ENCODE measurements around the gene MTMR11.

Gene MTMR11, protein sequence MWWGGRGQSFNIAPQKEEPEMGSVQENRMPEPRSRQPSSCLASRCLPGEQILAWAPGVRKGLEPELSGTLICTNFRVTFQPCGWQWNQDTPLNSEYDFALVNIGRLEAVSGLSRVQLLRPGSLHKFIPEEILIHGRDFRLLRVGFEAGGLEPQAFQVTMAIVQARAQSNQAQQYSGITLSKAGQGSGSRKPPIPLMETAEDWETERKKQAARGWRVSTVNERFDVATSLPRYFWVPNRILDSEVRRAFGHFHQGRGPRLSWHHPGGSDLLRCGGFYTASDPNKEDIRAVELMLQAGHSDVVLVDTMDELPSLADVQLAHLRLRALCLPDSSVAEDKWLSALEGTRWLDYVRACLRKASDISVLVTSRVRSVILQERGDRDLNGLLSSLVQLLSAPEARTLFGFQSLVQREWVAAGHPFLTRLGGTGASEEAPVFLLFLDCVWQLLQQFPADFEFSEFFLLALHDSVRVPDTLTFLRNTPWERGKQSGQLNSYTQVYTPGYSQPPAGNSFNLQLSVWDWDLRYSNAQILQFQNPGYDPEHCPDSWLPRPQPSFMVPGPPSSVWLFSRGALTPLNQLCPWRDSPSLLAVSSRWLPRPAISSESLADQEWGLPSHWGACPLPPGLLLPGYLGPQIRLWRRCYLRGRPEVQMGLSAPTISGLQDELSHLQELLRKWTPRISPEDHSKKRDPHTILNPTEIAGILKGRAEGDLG

GRCh38 chr1:149936170-149936991, at the start of gene MTMR11:
Gene MTMR11 (minus strand): TSS chr1:149936879. CDS start chr1:149936647, 232 bp downstream.
- Histone ChIP-seq H3K4me1 (ENCODE audit: control insufficient read depth, insufficient read depth, low read length) (peaks cover 55% of the 10 kb centered on the region), H3K36me3 (ENCODE audit: control insufficient read depth, insufficient read depth, low read length) (peaks cover 4% of the 10 kb centered on the region), H3K9ac (ENCODE audit: low read length) (peak within 1 kb of the TSS; percentile 73), H3K9me3 (ENCODE audit: control insufficient read depth, low read length) (no peaks in the 10 kb centered on the region), H3K4me3 (ENCODE audit: low read length) (peak within 1 kb of the TSS; percentile 53), H3K27me3 (ENCODE audit: control insufficient read depth, insufficient read depth, low read length) (no peaks in the 10 kb centered on the region)

DNA sequence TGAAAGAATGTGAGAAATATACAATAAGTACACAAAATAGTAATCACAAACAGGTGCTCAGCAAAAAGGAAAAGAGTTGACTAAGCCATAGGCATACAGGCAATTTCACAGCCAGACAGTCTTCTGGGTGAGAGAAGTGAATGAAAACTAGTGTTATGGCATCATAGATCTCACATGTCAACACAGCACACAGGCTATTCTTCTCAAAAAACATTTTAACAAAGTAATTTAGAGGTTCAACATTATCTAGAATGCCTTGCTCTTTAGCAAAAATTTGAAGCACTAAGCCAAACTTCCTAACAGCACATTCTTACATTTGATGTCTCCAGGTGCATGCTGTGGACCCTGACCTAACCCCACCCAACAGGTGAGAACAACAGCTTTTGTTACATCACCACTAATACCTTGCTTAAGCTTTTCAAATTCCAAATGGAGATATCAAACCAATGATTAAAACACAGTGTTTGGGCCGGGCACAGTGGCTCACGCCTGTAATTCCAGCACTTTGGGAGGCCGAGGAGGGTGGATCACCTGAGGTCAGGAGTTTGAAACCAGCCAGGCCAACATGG, 43.4 kb upstream of the MTMR11 start:
- Histone ChIP-seq H3K9me3 (ENCODE audit: control insufficient read depth, low read length) (no peaks in the 10 kb centered on the region), H3K9ac (ENCODE audit: low read length) (no peak overlapping the region), H3K27me3 (ENCODE audit: control insufficient read depth, insufficient read depth, low read length) (no peaks in the 10 kb centered on the region), H3K4me1 (ENCODE audit: control insufficient read depth, insufficient read depth, low read length) (peaks cover 11% of the 10 kb centered on the region), H3K4me3 (ENCODE audit: low read length) (no peak overlapping the region), H3K36me3 (ENCODE audit: control insufficient read depth, insufficient read depth, low read length) (no peaks in the 10 kb centered on the region)

- Histone ChIP-seq H3K4me1 (ENCODE audit: control insufficient read depth, insufficient read depth, low read length) (peaks cover 11% of the 10 kb centered on the region), H3K36me3 (ENCODE audit: control insufficient read depth, insufficient read depth, low read length) (no peaks in the 10 kb centered on the region), H3K9ac (ENCODE audit: low read length) (no peak overlapping the region), H3K4me3 (ENCODE audit: low read length) (no peak overlapping the region), H3K9me3 (ENCODE audit: control insufficient read depth, low read length) (no peaks in the 10 kb centered on the region), H3K27me3 (ENCODE audit: control insufficient read depth, insufficient read depth, low read length) (no peaks in the 10 kb centered on the region)
Observed at GRCh38 chr1:149979245-149979971, 42.7 kb upstream of the MTMR11 start.

- no peaks in the 10 kb centered on the region for H3K9me3 ChIP-seq (ENCODE audit: control insufficient read depth, low read length)
- H3K27me3 ChIP-seq (ENCODE audit: control insufficient read depth, insufficient read depth, low read length) = no peaks in the 10 kb centered on the region
Observed at GRCh38 chr1:149978547-149979023, 41.9 kb upstream of the MTMR11 start.

GRCh38 chr1:149977345-149977744, 40.7 kb upstream of the MTMR11 start:
- no peaks in the 10 kb centered on the region for H3K36me3 ChIP-seq (ENCODE audit: control insufficient read depth, insufficient read depth, low read length)
- peaks cover 11% of the 10 kb centered on the region for H3K4me1 ChIP-seq (ENCODE audit: control insufficient read depth, insufficient read depth, low read length)
- H3K4me3 ChIP-seq (ENCODE audit: low read length) = no peak overlapping the region
- H3K9ac ChIP-seq (ENCODE audit: low read length) = no peak overlapping the region
- H3K9me3 ChIP-seq (ENCODE audit: control insufficient read depth, low read length) = no peaks in the 10 kb centered on the region
- no peaks in the 10 kb centered on the region for H3K27me3 ChIP-seq (ENCODE audit: control insufficient read depth, insufficient read depth, low read length)

More at GRCh38 chr1:149978547-149979023, 41.9 kb upstream of the MTMR11 start:
- no peak overlapping the region for H3K9ac ChIP-seq (ENCODE audit: low read length)
- no peak overlapping the region for H3K4me3 ChIP-seq (ENCODE audit: low read length)
- H3K36me3 ChIP-seq (ENCODE audit: control insufficient read depth, insufficient read depth, low read length) = no peaks in the 10 kb centered on the region
- H3K4me1 ChIP-seq (ENCODE audit: control insufficient read depth, insufficient read depth, low read length) = peaks cover 11% of the 10 kb centered on the region

- H3K27me3 ChIP-seq (ENCODE audit: control insufficient read depth, insufficient read depth, low read length) = no peaks in the 10 kb centered on the region
- H3K9me3 ChIP-seq (ENCODE audit: control insufficient read depth, low read length) = no peaks in the 10 kb centered on the region
- no peak overlapping the region for H3K4me3 ChIP-seq (ENCODE audit: low read length)
- H3K4me1 ChIP-seq (ENCODE audit: control insufficient read depth, insufficient read depth, low read length) = no peaks in the 10 kb centered on the region
- no peaks in the 10 kb centered on the region for H3K36me3 ChIP-seq (ENCODE audit: control insufficient read depth, insufficient read depth, low read length)
- no peak overlapping the region for H3K9ac ChIP-seq (ENCODE audit: low read length)
Observed at GRCh38 chr1:149972547-149972946, 35.9 kb upstream of the MTMR11 start.

GRCh38 chr1:149967646-149968045, 31.0 kb upstream of the MTMR11 start:
- Histone ChIP-seq H3K4me3 (ENCODE audit: low read length) (no peak overlapping the region), H3K27me3 (ENCODE audit: control insufficient read depth, insufficient read depth, low read length) (no peaks in the 10 kb centered on the region), H3K4me1 (ENCODE audit: control insufficient read depth, insufficient read depth, low read length) (peaks cover 13% of the 10 kb centered on the region), H3K9ac (ENCODE audit: low read length) (no peak overlapping the region), H3K9me3 (ENCODE audit: control insufficient read depth, low read length) (no peaks in the 10 kb centered on the region), H3K36me3 (ENCODE audit: control insufficient read depth, insufficient read depth, low read length) (peaks cover 5% of the 10 kb centered on the region)

DNA sequence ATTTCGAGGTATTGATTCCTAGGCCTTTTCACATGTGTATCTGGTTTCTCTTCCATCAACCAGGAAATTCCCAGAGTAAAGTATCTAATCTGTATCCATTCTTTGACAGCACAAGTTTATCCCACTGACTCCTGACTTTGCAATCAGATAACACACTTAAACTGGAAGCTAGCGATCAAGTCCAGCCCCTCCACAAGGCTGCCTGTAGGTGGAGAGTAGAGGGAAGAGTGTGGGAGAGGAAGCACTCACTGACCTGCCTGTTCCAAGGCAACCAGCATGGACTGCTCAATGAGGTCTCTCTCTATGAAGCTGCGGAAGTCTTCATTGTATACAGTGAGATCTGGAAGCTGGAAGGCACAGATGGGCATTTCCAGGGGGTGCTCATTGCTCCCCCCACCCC, 30.4 kb upstream of the MTMR11 start:
- H3K4me3 ChIP-seq (ENCODE audit: low read length) = no peak overlapping the region
- H3K9me3 ChIP-seq (ENCODE audit: control insufficient read depth, low read length) = no peaks in the 10 kb centered on the region
- H3K9ac ChIP-seq (ENCODE audit: low read length) = no peak overlapping the region
- H3K4me1 ChIP-seq (ENCODE audit: control insufficient read depth, insufficient read depth, low read length) = peaks cover 17% of the 10 kb centered on the region
- peaks cover 5% of the 10 kb centered on the region for H3K36me3 ChIP-seq (ENCODE audit: control insufficient read depth, insufficient read depth, low read length)
- H3K27me3 ChIP-seq (ENCODE audit: control insufficient read depth, insufficient read depth, low read length) = no peaks in the 10 kb centered on the region

DNA sequence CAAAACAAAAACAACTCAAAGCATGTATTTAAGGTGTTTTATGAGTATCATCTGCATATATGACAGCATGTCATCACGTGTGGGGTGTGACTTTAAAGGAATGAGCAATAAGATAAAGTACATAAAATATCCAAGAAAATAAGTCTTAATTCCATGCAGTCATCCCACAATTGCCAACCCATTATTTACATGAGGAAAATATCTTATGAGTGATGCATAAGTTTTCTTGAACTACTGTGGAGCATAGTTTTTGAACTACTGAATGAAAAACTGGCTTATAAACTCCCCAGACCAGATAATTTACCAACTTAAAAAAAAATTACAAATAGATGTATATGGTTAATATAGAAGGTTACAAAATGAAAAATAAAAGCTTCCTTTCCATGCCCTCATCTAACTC, 29.7 kb upstream of the MTMR11 start:
- Histone ChIP-seq H3K36me3 (ENCODE audit: control insufficient read depth, insufficient read depth, low read length) (peaks cover 5% of the 10 kb centered on the region), H3K27me3 (ENCODE audit: control insufficient read depth, insufficient read depth, low read length) (no peaks in the 10 kb centered on the region), H3K9me3 (ENCODE audit: control insufficient read depth, low read length) (no peaks in the 10 kb centered on the region), H3K4me3 (ENCODE audit: low read length) (no peak overlapping the region), H3K9ac (ENCODE audit: low read length) (no peak overlapping the region), H3K4me1 (ENCODE audit: control insufficient read depth, insufficient read depth, low read length) (peaks cover 20% of the 10 kb centered on the region)

- Histone ChIP-seq H3K9me3 (ENCODE audit: control insufficient read depth, low read length) (no peaks in the 10 kb centered on the region), H3K4me3 (ENCODE audit: low read length) (no peak overlapping the region), H3K27me3 (ENCODE audit: control insufficient read depth, insufficient read depth, low read length) (no peaks in the 10 kb centered on the region), H3K36me3 (ENCODE audit: control insufficient read depth, insufficient read depth, low read length) (peaks cover 5% of the 10 kb centered on the region), H3K9ac (ENCODE audit: low read length) (peak overlapping the region; percentile 44), H3K4me1 (ENCODE audit: control insufficient read depth, insufficient read depth, low read length) (peaks cover 20% of the 10 kb centered on the region)
Observed at GRCh38 chr1:149965440-149965839, 28.8 kb upstream of the MTMR11 start.

GRCh38 chr1:149963358-149963757, 26.7 kb upstream of the MTMR11 start:
- Histone ChIP-seq H3K9ac (ENCODE audit: low read length) (no peak overlapping the region), H3K36me3 (ENCODE audit: control insufficient read depth, insufficient read depth, low read length) (peaks cover 9% of the 10 kb centered on the region), H3K9me3 (ENCODE audit: control insufficient read depth, low read length) (no peaks in the 10 kb centered on the region), H3K4me1 (ENCODE audit: control insufficient read depth, insufficient read depth, low read length) (peaks cover 20% of the 10 kb centered on the region), H3K4me3 (ENCODE audit: low read length) (no peak overlapping the region), H3K27me3 (ENCODE audit: control insufficient read depth, insufficient read depth, low read length) (no peaks in the 10 kb centered on the region)

Data from mucosa of stomach (tissue), 1 donor.